ENCODE results near the gene PCED1B. TPM values are rescaled to one million over a fixed set of nuclear protein-coding genes. Genes with fewer than 3 reads are reported as not detected.

PCED1B gene
- total RNA-seq, 1 experiment from 2014 or later = 6.6 TPM

GRCh38 chr12:47184813-47185212 is 105.4 kb downstream of the PCED1B start:
- no peak for ATAC-seq

More at GRCh38 chr12:47184813-47185212, 105.4 kb downstream of the PCED1B start:
- no peaks in the 10 kb centered on the region for H3K27me3 Mint-ChIP-seq (ENCODE audit: low read depth)
- H3K4me3 Mint-ChIP-seq = no peak overlapping the region
- H3K4me1 Mint-ChIP-seq = peaks cover 11% of the 10 kb centered on the region
- H3K27ac Mint-ChIP-seq = no peak overlapping the region
- ChIA-PET CTCF (interaction anchor here (1.3 kb wide), 1 partner anchor 9 kb away, joined by 3 read pairs; no protein-coding TSS in a partner anchor), POLR2A (no interaction called here)
- H3K36me3 Mint-ChIP-seq = no peaks in the 10 kb centered on the region
- DNase-seq (ENCODE audit: low spot score) = no peak
- TF ChIP-seq, protein P1, sequence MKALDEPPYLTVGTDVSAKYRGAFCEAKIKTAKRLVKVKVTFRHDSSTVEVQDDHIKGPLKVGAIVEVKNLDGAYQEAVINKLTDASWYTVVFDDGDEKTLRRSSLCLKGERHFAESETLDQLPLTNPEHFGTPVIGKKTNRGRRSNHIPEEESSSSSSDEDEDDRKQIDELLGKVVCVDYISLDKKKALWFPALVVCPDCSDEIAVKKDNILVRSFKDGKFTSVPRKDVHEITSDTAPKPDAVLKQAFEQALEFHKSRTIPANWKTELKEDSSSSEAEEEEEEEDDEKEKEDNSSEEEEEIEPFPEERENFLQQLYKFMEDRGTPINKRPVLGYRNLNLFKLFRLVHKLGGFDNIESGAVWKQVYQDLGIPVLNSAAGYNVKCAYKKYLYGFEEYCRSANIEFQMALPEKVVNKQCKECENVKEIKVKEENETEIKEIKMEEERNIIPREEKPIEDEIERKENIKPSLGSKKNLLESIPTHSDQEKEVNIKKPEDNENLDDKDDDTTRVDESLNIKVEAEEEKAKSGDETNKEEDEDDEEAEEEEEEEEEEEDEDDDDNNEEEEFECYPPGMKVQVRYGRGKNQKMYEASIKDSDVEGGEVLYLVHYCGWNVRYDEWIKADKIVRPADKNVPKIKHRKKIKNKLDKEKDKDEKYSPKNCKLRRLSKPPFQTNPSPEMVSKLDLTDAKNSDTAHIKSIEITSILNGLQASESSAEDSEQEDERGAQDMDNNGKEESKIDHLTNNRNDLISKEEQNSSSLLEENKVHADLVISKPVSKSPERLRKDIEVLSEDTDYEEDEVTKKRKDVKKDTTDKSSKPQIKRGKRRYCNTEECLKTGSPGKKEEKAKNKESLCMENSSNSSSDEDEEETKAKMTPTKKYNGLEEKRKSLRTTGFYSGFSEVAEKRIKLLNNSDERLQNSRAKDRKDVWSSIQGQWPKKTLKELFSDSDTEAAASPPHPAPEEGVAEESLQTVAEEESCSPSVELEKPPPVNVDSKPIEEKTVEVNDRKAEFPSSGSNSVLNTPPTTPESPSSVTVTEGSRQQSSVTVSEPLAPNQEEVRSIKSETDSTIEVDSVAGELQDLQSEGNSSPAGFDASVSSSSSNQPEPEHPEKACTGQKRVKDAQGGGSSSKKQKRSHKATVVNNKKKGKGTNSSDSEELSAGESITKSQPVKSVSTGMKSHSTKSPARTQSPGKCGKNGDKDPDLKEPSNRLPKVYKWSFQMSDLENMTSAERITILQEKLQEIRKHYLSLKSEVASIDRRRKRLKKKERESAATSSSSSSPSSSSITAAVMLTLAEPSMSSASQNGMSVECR (CRISPR knock-in tag; IDR thresholded peaks at IDR 0.05; ENCODE audit: borderline replicate concordance) = no peak
- TF ChIP-seq SOX15 (CRISPR knock-in tag; IDR thresholded peaks at IDR 0.05) = no peak
- no peak for TF ChIP-seq ZSCAN18 (CRISPR knock-in tag; IDR thresholded peaks at IDR 0.05)
- TF ChIP-seq, protein P2, sequence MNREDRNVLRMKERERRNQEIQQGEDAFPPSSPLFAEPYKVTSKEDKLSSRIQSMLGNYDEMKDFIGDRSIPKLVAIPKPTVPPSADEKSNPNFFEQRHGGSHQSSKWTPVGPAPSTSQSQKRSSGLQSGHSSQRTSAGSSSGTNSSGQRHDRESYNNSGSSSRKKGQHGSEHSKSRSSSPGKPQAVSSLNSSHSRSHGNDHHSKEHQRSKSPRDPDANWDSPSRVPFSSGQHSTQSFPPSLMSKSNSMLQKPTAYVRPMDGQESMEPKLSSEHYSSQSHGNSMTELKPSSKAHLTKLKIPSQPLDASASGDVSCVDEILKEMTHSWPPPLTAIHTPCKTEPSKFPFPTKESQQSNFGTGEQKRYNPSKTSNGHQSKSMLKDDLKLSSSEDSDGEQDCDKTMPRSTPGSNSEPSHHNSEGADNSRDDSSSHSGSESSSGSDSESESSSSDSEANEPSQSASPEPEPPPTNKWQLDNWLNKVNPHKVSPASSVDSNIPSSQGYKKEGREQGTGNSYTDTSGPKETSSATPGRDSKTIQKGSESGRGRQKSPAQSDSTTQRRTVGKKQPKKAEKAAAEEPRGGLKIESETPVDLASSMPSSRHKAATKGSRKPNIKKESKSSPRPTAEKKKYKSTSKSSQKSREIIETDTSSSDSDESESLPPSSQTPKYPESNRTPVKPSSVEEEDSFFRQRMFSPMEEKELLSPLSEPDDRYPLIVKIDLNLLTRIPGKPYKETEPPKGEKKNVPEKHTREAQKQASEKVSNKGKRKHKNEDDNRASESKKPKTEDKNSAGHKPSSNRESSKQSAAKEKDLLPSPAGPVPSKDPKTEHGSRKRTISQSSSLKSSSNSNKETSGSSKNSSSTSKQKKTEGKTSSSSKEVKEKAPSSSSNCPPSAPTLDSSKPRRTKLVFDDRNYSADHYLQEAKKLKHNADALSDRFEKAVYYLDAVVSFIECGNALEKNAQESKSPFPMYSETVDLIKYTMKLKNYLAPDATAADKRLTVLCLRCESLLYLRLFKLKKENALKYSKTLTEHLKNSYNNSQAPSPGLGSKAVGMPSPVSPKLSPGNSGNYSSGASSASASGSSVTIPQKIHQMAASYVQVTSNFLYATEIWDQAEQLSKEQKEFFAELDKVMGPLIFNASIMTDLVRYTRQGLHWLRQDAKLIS (CRISPR knock-in tag; IDR thresholded peaks at IDR 0.05; ENCODE audit: borderline replicate concordance) = no peak
- TF ChIP-seq ZNF532 (CRISPR knock-in tag; IDR thresholded peaks at IDR 0.05; ENCODE audit: borderline replicate concordance) = no peak
- no peak for TF ChIP-seq NFATC4 (CRISPR knock-in tag; IDR thresholded peaks at IDR 0.05)
- no peak for TF ChIP-seq GABPB1 (CRISPR knock-in tag; IDR thresholded peaks at IDR 0.05)
- no peak for TF ChIP-seq TEAD4 (CRISPR knock-in tag; IDR thresholded peaks at IDR 0.05)
- no peak for TF ChIP-seq EMX1 (CRISPR knock-in tag; IDR thresholded peaks at IDR 0.05)
- TF ChIP-seq RELA (CRISPR knock-in tag; IDR thresholded peaks at IDR 0.05; ENCODE audit: borderline replicate concordance) = no peak
- H3K9me3 Mint-ChIP-seq = 0 out of 2 replicates have a peak, but pooled peaks cover 4% of the 10 kb centered on the region

Measured in WTC11 (cell line).